Activated naive CD8-positive, alpha-beta T cell treated with anti-CD3 and anti-CD28 coated beads for 36 hours (primary cell): ENCODE results near the gene NUBPL. TPM values are rescaled to one million over a fixed set of nuclear protein-coding genes. Genes with fewer than 3 reads are reported as not detected.
"Not testable (repeated sequence)": the region's sequence is repeated elsewhere in the genome, so short reads cannot be mapped to it uniquely, and the experiment has no call there.

ENCODE experiments used
- DNase-seq: peaks from one replicate; pipeline ENCODE4 v3.0.0; 2021
- H3K27ac Mint-ChIP-seq: one replicate; pipeline ENCODE4 v1.8.0; 2022; ENCODE audit warnings: mild to moderate bottlenecking, moderate library complexity, mixed read lengths
- H3K27me3 Mint-ChIP-seq: one replicate; pipeline ENCODE4 v1.8.0; 2022; ENCODE audit warnings: mild to moderate bottlenecking, mixed read lengths
- H3K36me3 Mint-ChIP-seq: one replicate; pipeline ENCODE4 v1.8.0; 2021; ENCODE audit warnings: mild to moderate bottlenecking, mixed read lengths
- H3K4me1 Mint-ChIP-seq: one replicate; pipeline ENCODE4 v1.8.0; 2021; ENCODE audit warnings: mixed read lengths
- H3K4me3 Mint-ChIP-seq: one replicate; pipeline ENCODE4 v1.8.0; 2022; ENCODE audit warnings: mild to moderate bottlenecking, moderate library complexity, mixed read lengths
- H3K9me3 Mint-ChIP-seq: one replicate; pipeline ENCODE4 v1.8.0; 2022; ENCODE audit warnings: mixed read lengths
- total RNA-seq, 2 experiments: library from RNA; stranded (reverse); gene quantifications; one replicate each; pipeline ENCODE4 v1.2.3, GENCODE V29; 2021

NUBPL gene
- total RNA-seq, 2 experiments from 2014 or later, result 9.5 to 12.3 TPM

GRCh38 chr14:31677630-31678029, 116.4 kb downstream of the NUBPL start:
- Mint-ChIP-seq H3K4me3 (no peak overlapping the region), H3K27me3 (no peaks in the 10 kb centered on the region), H3K36me3 (peaks cover 42% of the 10 kb centered on the region), H3K4me1 (peaks cover 7% of the 10 kb centered on the region), H3K27ac (no peak overlapping the region), H3K9me3 (peaks cover 9% of the 10 kb centered on the region)
- DNase-seq, result no peak

DNA sequence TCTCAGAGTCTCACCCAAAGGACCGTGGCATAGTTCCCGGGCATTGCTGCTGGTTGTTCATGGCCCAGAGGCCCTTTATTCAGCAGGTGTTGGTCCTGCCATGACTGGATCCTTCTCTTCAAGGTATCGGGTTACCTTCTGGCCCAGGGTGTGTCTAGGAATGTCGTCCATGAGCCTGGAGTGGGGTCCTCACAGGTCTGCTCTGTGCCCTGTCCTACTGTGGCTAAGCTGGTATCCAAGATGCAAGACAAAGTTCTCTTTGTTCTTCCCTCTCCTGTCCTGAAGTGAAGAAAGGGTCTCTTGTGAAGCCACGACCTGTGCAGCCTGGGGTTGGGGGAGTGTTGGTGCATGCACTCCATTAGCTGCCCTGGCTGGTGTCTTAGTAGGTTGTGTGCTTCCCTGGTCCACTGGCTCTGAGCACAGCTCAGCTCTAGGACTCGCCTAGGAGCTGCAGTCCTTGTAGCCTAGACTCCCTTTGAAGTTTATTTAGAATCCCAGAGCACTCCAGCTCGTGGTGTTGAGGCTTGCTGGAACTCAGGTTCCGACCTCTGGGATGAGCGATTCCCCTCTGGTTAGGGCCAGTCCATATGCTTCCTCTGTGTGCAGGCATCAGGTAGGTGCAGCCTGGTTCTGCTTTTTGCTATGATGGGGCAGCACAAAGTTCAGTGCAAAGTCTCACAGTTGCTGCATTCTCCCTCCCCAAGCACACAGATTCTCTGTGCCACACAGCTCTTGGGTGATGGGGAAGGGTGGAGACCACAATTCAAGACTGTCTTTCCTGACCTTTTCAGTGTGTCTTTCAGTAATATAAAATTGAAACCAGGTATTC, 117.4 kb downstream of the NUBPL start:
- DNase-seq, result no peak
- Mint-ChIP-seq H3K9me3 (peaks cover 8% of the 10 kb centered on the region), H3K27ac (no peak overlapping the region), H3K27me3 (no peaks in the 10 kb centered on the region), H3K4me1 (peaks cover 7% of the 10 kb centered on the region), H3K4me3 (no peak overlapping the region), H3K36me3 (peaks cover 46% of the 10 kb centered on the region)

DNA sequence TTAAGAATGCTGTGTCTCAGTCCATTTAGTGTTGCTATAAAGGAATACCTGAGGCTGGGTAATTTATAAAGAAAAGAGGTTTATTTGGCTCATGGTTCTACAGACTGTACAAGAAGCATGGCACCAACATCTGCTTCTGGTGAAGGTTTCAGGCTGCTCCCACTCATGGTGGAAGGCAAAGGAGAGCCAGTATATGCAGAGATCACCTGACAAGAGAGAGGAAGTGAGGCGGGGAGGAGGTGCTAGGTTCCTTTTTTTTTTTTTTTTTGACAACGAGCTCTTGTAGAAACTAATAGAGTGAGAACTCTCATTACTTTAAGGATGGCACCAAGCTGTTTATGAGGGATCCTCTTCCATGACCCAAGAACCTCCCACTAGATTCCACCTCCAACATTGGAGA, 121.6 kb downstream of the NUBPL start:
- H3K27me3 Mint-ChIP-seq, result no peaks in the 10 kb centered on the region
- peaks cover 61% of the 10 kb centered on the region for H3K36me3 Mint-ChIP-seq
- DNase-seq, result no peak
- H3K4me3 Mint-ChIP-seq, result no peak overlapping the region
- peaks cover 3% of the 10 kb centered on the region for H3K4me1 Mint-ChIP-seq
- peaks cover 7% of the 10 kb centered on the region for H3K9me3 Mint-ChIP-seq
- H3K27ac Mint-ChIP-seq, result no peak overlapping the region

GRCh38 chr14:31687726-31688125, 126.5 kb downstream of the NUBPL start:
- Mint-ChIP-seq H3K27ac (no peak overlapping the region), H3K36me3 (peaks cover 43% of the 10 kb centered on the region), H3K4me3 (no peak overlapping the region), H3K27me3 (no peaks in the 10 kb centered on the region), H3K4me1 (peaks cover 2% of the 10 kb centered on the region), H3K9me3 (peaks cover 7% of the 10 kb centered on the region)
- no peak for DNase-seq

DNA sequence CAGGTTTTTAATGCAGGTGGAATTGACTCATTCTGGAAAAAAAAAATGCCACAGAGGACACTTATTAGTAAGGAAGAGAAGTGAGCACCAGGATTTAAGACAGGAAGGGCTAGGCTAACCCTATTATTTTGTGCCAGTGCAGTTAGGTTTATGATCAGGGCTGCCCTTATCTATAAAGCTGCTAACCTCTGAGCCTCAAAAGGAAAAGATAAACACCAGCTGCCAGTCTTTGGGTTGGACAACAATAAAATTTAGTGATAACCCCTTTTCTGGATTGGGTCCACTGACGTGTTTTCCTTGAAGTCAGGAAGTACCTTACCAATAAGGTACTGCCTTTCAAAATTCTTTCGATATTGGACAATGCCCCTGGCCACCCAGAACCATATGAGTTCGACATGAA, 128.9 kb downstream of the NUBPL start:
- no peak for DNase-seq
- Mint-ChIP-seq H3K27ac (no peak overlapping the region), H3K27me3 (no peaks in the 10 kb centered on the region), H3K4me1 (peaks cover 2% of the 10 kb centered on the region), H3K36me3 (peaks cover 27% of the 10 kb centered on the region), H3K9me3 (peaks cover 6% of the 10 kb centered on the region), H3K4me3 (no peak overlapping the region)

GRCh38 chr14:31692376-31692781, 131.2 kb downstream of the NUBPL start:
- DNase-seq, result no peak
- no peak overlapping the region for H3K4me3 Mint-ChIP-seq
- H3K4me1 Mint-ChIP-seq, result peaks cover 2% of the 10 kb centered on the region
- no peak overlapping the region for H3K27ac Mint-ChIP-seq
- peaks cover 17% of the 10 kb centered on the region for H3K36me3 Mint-ChIP-seq
- H3K9me3 Mint-ChIP-seq, result peaks cover 5% of the 10 kb centered on the region
- no peaks in the 10 kb centered on the region for H3K27me3 Mint-ChIP-seq

DNA sequence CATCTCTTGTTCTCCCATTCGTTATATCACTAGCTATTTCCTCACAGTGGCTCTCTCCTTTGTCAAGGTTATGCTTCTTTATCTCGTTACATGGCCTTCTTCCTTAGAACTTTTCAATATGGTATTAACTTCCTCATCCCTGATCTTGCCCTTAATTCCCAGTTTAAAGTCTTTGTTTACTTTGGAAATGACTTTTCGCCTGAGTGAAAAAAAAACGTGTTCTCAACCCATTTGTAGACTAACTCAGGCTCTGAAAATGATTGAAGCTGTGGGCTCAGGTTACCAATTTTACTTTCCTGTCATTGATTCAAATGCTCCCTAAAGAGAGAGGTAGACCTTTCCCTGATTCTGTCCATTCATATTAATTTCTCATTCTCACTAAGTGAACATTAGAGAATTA, 135.2 kb downstream of the NUBPL start:
- no peak overlapping the region for H3K4me3 Mint-ChIP-seq
- H3K27me3 Mint-ChIP-seq, result no peaks in the 10 kb centered on the region
- peaks cover under 1% of the 10 kb centered on the region for H3K9me3 Mint-ChIP-seq
- no peak overlapping the region for H3K27ac Mint-ChIP-seq
- peaks cover 12% of the 10 kb centered on the region for H3K36me3 Mint-ChIP-seq
- DNase-seq, result no peak
- peaks cover 2% of the 10 kb centered on the region for H3K4me1 Mint-ChIP-seq

GRCh38 chr14:31699809-31700208, 138.6 kb downstream of the NUBPL start:
- DNase-seq, result no peak
- H3K4me1 Mint-ChIP-seq, result no peaks in the 10 kb centered on the region
- H3K9me3 Mint-ChIP-seq, result peaks cover 13% of the 10 kb centered on the region
- no peak overlapping the region for H3K27ac Mint-ChIP-seq
- no peaks in the 10 kb centered on the region for H3K27me3 Mint-ChIP-seq
- H3K36me3 Mint-ChIP-seq, result peaks cover 42% of the 10 kb centered on the region
- H3K4me3 Mint-ChIP-seq, result no peak overlapping the region

GRCh38 chr14:31700282-31701074, 139.3 kb downstream of the NUBPL start:
- DNase-seq, result no peak
- no peaks in the 10 kb centered on the region for H3K4me1 Mint-ChIP-seq

GRCh38 chr14:31702130-31702529, 140.9 kb downstream of the NUBPL start:
- Mint-ChIP-seq H3K4me1 (no peaks in the 10 kb centered on the region), H3K27me3 (no peaks in the 10 kb centered on the region), H3K36me3 (peaks cover 56% of the 10 kb centered on the region)

More at GRCh38 chr14:31700282-31701074, 139.3 kb downstream of the NUBPL start:
- Mint-ChIP-seq H3K9me3 (peaks cover 13% of the 10 kb centered on the region), H3K27ac (no peak overlapping the region), H3K27me3 (no peaks in the 10 kb centered on the region), H3K36me3 (peaks cover 45% of the 10 kb centered on the region), H3K4me3 (no peak overlapping the region)

GRCh38 chr14:31703056-31703455, 141.9 kb downstream of the NUBPL start:
- DNase-seq, result no peak
- no peaks in the 10 kb centered on the region for H3K4me1 Mint-ChIP-seq
- no peak overlapping the region for H3K27ac Mint-ChIP-seq
- no peaks in the 10 kb centered on the region for H3K27me3 Mint-ChIP-seq
- H3K9me3 Mint-ChIP-seq, result peaks cover 17% of the 10 kb centered on the region
- no peak overlapping the region for H3K4me3 Mint-ChIP-seq
- peaks cover 60% of the 10 kb centered on the region for H3K36me3 Mint-ChIP-seq

More at GRCh38 chr14:31702130-31702529, 140.9 kb downstream of the NUBPL start:
- H3K9me3 Mint-ChIP-seq, result peaks cover 15% of the 10 kb centered on the region
- no peak overlapping the region for H3K4me3 Mint-ChIP-seq
- no peak for DNase-seq
- no peak overlapping the region for H3K27ac Mint-ChIP-seq

GRCh38 chr14:31705731-31706130, 144.5 kb downstream of the NUBPL start:
- Mint-ChIP-seq H3K4me1 (no peaks in the 10 kb centered on the region), H3K27me3 (no peaks in the 10 kb centered on the region), H3K4me3 (no peak overlapping the region), H3K27ac (no peak overlapping the region), H3K9me3 (peaks cover 21% of the 10 kb centered on the region), H3K36me3 (peaks cover 76% of the 10 kb centered on the region)
- no peak for DNase-seq

- Mint-ChIP-seq H3K36me3 (peaks cover 72% of the 10 kb centered on the region), H3K9me3 (peaks cover 15% of the 10 kb centered on the region)
- not testable (repeated sequence) for H3K4me1 Mint-ChIP-seq, H3K4me3 Mint-ChIP-seq, DNase-seq, H3K27ac Mint-ChIP-seq, H3K27me3 Mint-ChIP-seq
Observed at GRCh38 chr14:31708661-31709060, 147.5 kb downstream of the NUBPL start.

- peaks cover 53% of the 10 kb centered on the region for H3K36me3 Mint-ChIP-seq
- H3K27ac Mint-ChIP-seq, result no peak overlapping the region
- H3K9me3 Mint-ChIP-seq, result peaks cover 9% of the 10 kb centered on the region
- H3K27me3 Mint-ChIP-seq, result no peaks in the 10 kb centered on the region
- no peak for DNase-seq
- no peaks in the 10 kb centered on the region for H3K4me1 Mint-ChIP-seq
- no peak overlapping the region for H3K4me3 Mint-ChIP-seq
Observed at GRCh38 chr14:31712244-31713127, 151.3 kb downstream of the NUBPL start.

- Mint-ChIP-seq H3K36me3 (peaks cover 32% of the 10 kb centered on the region), H3K9me3 (peaks cover 5% of the 10 kb centered on the region), H3K27me3 (no peaks in the 10 kb centered on the region), H3K4me1 (no peaks in the 10 kb centered on the region), H3K27ac (no peak overlapping the region), H3K4me3 (no peak overlapping the region)
- no peak for DNase-seq
Observed at GRCh38 chr14:31716208-31716607, 155.0 kb downstream of the NUBPL start.
